ENCODE measurements around the gene GJC1. TPM values are rescaled to one million over a fixed set of nuclear protein-coding genes. Genes with fewer than 3 reads are reported as not detected.

GJC1 gene
- total RNA-seq, 2 donors from 2014 or later, result 15.4 to 29.0 TPM

GRCh38 chr17:44872131-44872768, 42.2 kb upstream of the GJC1 start:
- Histone ChIP-seq H3K27ac (peak overlapping the region; percentile 4 to 15), H3K4me1 (ENCODE audit: control insufficient read depth in 1 of 2, low read depth in 2 of 2) (peaks cover 5 to 18% of the 10 kb centered on the region in 2 donors)
- peak; percentile 48 for ATAC-seq (ENCODE audit: insufficient number of reproducible peaks, low FRiP score, low read depth)

GRCh38 chr17:44871556-44871955, 41.5 kb upstream of the GJC1 start:
- ATAC-seq (ENCODE audit: insufficient number of reproducible peaks, low FRiP score, low read depth) (no peak), DNase-seq (ENCODE audit: low spot score) (no peak)
- peaks cover 46% of the 10 kb centered on the region for H3K36me3 ChIP-seq
- H3K4me1 ChIP-seq (ENCODE audit: control insufficient read depth in 1 of 2, low read depth in 2 of 2), result peaks cover 5 to 18% of the 10 kb centered on the region in 2 donors
- H3K27ac ChIP-seq, result peak overlapping the region; percentile 4 to 15
- no peak overlapping the region for H3K4me3 ChIP-seq
- no peak for TF ChIP-seq CTCF (IDR thresholded peaks at IDR 0.05)
- H3K27me3 ChIP-seq (replicated peaks; ENCODE audit: insufficient read depth), result no peaks in the 10 kb centered on the region
- no peaks in the 10 kb centered on the region for H3K9me3 ChIP-seq

More at GRCh38 chr17:44872131-44872768, 42.2 kb upstream of the GJC1 start:
- no peak for TF ChIP-seq CTCF (IDR thresholded peaks at IDR 0.05)
- no peak overlapping the region for H3K4me3 ChIP-seq
- DNase-seq (ENCODE audit: low spot score), result peak; percentile 7
- peaks cover 46% of the 10 kb centered on the region for H3K36me3 ChIP-seq
- no peaks in the 10 kb centered on the region for H3K9me3 ChIP-seq
- H3K27me3 ChIP-seq (replicated peaks; ENCODE audit: insufficient read depth), result no peaks in the 10 kb centered on the region

- no peaks in the 10 kb centered on the region for H3K9me3 ChIP-seq
- peaks cover 5 to 11% of the 10 kb centered on the region in 2 donors for H3K4me1 ChIP-seq (ENCODE audit: control insufficient read depth in 1 of 2, low read depth in 2 of 2)
- H3K27me3 ChIP-seq (replicated peaks; ENCODE audit: insufficient read depth), result no peaks in the 10 kb centered on the region
- DNase-seq (ENCODE audit: low spot score), result no peak
- no peak for TF ChIP-seq CTCF (IDR thresholded peaks at IDR 0.05)
- H3K4me3 ChIP-seq, result no peak overlapping the region
- H3K36me3 ChIP-seq, result peaks cover 62% of the 10 kb centered on the region
- no peak for ATAC-seq (ENCODE audit: insufficient number of reproducible peaks, low FRiP score, low read depth)
- no peak overlapping the region for H3K27ac ChIP-seq
Observed at GRCh38 chr17:44867841-44868240, 37.8 kb upstream of the GJC1 start.

- no peak overlapping the region for H3K27ac ChIP-seq
- no peaks in the 10 kb centered on the region for H3K4me1 ChIP-seq (ENCODE audit: control insufficient read depth in 1 of 2, low read depth in 2 of 2)
- H3K9me3 ChIP-seq, result no peaks in the 10 kb centered on the region
- H3K36me3 ChIP-seq, result peaks cover 61% of the 10 kb centered on the region
- H3K4me3 ChIP-seq, result no peak overlapping the region
- DNase-seq (ENCODE audit: low spot score) (no peak), ATAC-seq (ENCODE audit: insufficient number of reproducible peaks, low FRiP score, low read depth) (no peak)
- TF ChIP-seq CTCF (IDR thresholded peaks at IDR 0.05), result no peak
- no peaks in the 10 kb centered on the region for H3K27me3 ChIP-seq (replicated peaks; ENCODE audit: insufficient read depth)
Observed at GRCh38 chr17:44865931-44866330, 35.8 kb upstream of the GJC1 start.

GRCh38 chr17:44865231-44865660, 35.2 kb upstream of the GJC1 start:
- Histone ChIP-seq H3K4me1 (ENCODE audit: control insufficient read depth in 1 of 2, low read depth in 2 of 2) (no peaks in the 10 kb centered on the region), H3K36me3 (peaks cover 61% of the 10 kb centered on the region)
- ATAC-seq (ENCODE audit: insufficient number of reproducible peaks, low FRiP score, low read depth), result no peak

More at GRCh38 chr17:44865231-44865660, 35.2 kb upstream of the GJC1 start:
- Histone ChIP-seq H3K27me3 (replicated peaks; ENCODE audit: insufficient read depth) (no peaks in the 10 kb centered on the region), H3K4me3 (no peak overlapping the region), H3K27ac (no peak overlapping the region), H3K9me3 (no peaks in the 10 kb centered on the region)
- DNase-seq (ENCODE audit: low spot score), result peak; percentile 7
- TF ChIP-seq CTCF (IDR thresholded peaks at IDR 0.05), result peak; percentile 87
